Neural cell (in vitro differentiated cells): ENCODE data around the gene PLEKHN1. TPM values are rescaled to one million over a fixed set of nuclear protein-coding genes. Genes with fewer than 3 reads are reported as not detected.

Experiments used
- H2AFZ ChIP-seq: fragments of 200-600, 300-800 bp; sonication (generic), shearing (Covaris generic); 2 replicates; pipeline ENCODE4 v1.6.0; 2014; ENCODE audit warnings: low read depth, mild to moderate bottlenecking, antibody characterized with exemption, low read length, moderate library complexity
- H3F3A ChIP-seq: fragments of 200-600 bp; shearing (Covaris generic); 2 replicates; pipeline ENCODE4 v1.6.1; 2016; ENCODE audit warnings: mild to moderate bottlenecking, moderate library complexity, mixed read lengths, antibody characterized with exemption, low read length; ENCODE audit not compliant: insufficient read depth, poor library complexity, severe bottlenecking
- H3K27ac ChIP-seq: fragments of 200-600, 300-800 bp; sonication (generic), shearing (Covaris generic); 2 replicates; pipeline ENCODE4 v1.5.1; 2014; ENCODE audit warnings: mild to moderate bottlenecking, low read length, moderate library complexity
- H3K27me3 ChIP-seq: fragments of 300-800, 200-600 bp; sonication (generic), shearing (Covaris generic); 2 replicates; pipeline ENCODE4 v1.6.0; 2014; ENCODE audit warnings: mild to moderate bottlenecking, low read depth, low read length, moderate library complexity; ENCODE audit not compliant: insufficient read depth
- H3K36me3 ChIP-seq: fragments of 300-800, 200-600 bp; sonication (generic), shearing (Covaris generic); 2 replicates; pipeline ENCODE4 v1.5.1; 2014; ENCODE audit warnings: mild to moderate bottlenecking, antibody characterized with exemption, low read length, moderate library complexity; ENCODE audit not compliant: insufficient read depth
- H3K4me2 ChIP-seq: fragments of 300-800, 200-600 bp; sonication (generic), shearing (Covaris generic); 2 replicates; pipeline ENCODE4 v1.6.0; 2014; ENCODE audit warnings: mild to moderate bottlenecking, low read length
- H3K4me3 ChIP-seq: fragments of 300-800, 200-600 bp; sonication (generic), shearing (Covaris generic); 2 replicates; pipeline ENCODE4 v1.5.1; 2014; ENCODE audit warnings: mild to moderate bottlenecking, low read length, moderate library complexity
- H3K79me2 ChIP-seq: fragments of 200-600 bp; shearing (Covaris generic); replicated peaks from 2 replicates; pipeline ENCODE4 v1.6.0; 2014; ENCODE audit warnings: mild to moderate bottlenecking, low read length, moderate library complexity; ENCODE audit not compliant: insufficient read depth
- H3K9ac ChIP-seq: fragments of 300-800, 200-600 bp; sonication (generic), shearing (Covaris generic); 2 replicates; pipeline ENCODE4 v1.6.1; 2016; ENCODE audit warnings: mild to moderate bottlenecking, low read length, mixed read lengths
- H3K9me2 ChIP-seq: fragments of 200-600 bp; shearing (Covaris generic); 2 replicates; pipeline ENCODE4 v1.6.1; 2016; ENCODE audit warnings: mild to moderate bottlenecking, low read length, mixed read lengths; ENCODE audit not compliant: insufficient read depth
- H3K9me3 ChIP-seq: fragments of 200-600, 300-800 bp; sonication (generic), shearing (Covaris generic); 2 replicates; pipeline ENCODE4 v1.6.1; 2016; ENCODE audit warnings: mild to moderate bottlenecking, mixed run types, low read length, moderate library complexity, mixed read lengths
- H4K20me1 ChIP-seq: fragments of 200-600 bp; shearing (Covaris generic); 2 replicates; pipeline ENCODE4 v1.6.1; 2016; ENCODE audit warnings: mild to moderate bottlenecking, mixed run types; ENCODE audit not compliant: insufficient read depth
- CTCF ChIP-seq: fragments of 450-650 bp; IDR thresholded peaks from 2 replicates; pipeline ENCODE4 v1.5.1; 2014; ENCODE audit warnings: antibody characterized with exemption, mild to moderate bottlenecking, moderate library complexity; ENCODE audit not compliant: poor library complexity, severe bottlenecking
- EP300 ChIP-seq: fragments of 450-650 bp; conservative IDR thresholded peaks from 2 replicates; pipeline ENCODE4 v1.6.1; 2014; ENCODE audit warnings: antibody characterized with exemption, mild to moderate bottlenecking, moderate library complexity; ENCODE audit not compliant: poor library complexity, severe bottlenecking
- EZH2 ChIP-seq: fragments of 200-600, 300-800 bp; shearing (Covaris generic), sonication (generic); IDR thresholded peaks from 2 replicates; pipeline ENCODE4 v1.6.1; 2014; ENCODE audit warnings: antibody characterized with exemption, low read length, borderline replicate concordance, mild to moderate bottlenecking; ENCODE audit not compliant: insufficient read depth, poor library complexity, severe bottlenecking
- MXI1 ChIP-seq: fragments of 450-650 bp; conservative IDR thresholded peaks from 2 replicates; pipeline ENCODE4 v1.6.1; 2014; ENCODE audit warnings: antibody characterized with exemption, mild to moderate bottlenecking; ENCODE audit not compliant: poor library complexity, severe bottlenecking
- POLR2AphosphoS5 ChIP-seq: IDR thresholded peaks from 2 replicates; pipeline ENCODE4 v1.6.1; 2012
- RAD21 ChIP-seq: fragments of 450-650 bp; conservative IDR thresholded peaks from 2 replicates; pipeline ENCODE4 v1.6.1; 2014; ENCODE audit warnings: antibody characterized with exemption, mild to moderate bottlenecking, moderate library complexity
- REST ChIP-seq: IDR thresholded peaks from 2 replicates; pipeline ENCODE4 v1.6.1; 2012; ENCODE audit warnings: borderline replicate concordance
- SMC3 ChIP-seq: fragments of 450-650 bp; conservative IDR thresholded peaks from 2 replicates; pipeline ENCODE4 v1.6.1; 2014; ENCODE audit warnings: antibody characterized with exemption, mild to moderate bottlenecking, moderate library complexity; ENCODE audit not compliant: poor library complexity
- TAF1 ChIP-seq: IDR thresholded peaks from 2 replicates; pipeline ENCODE4 v1.6.1; 2012; ENCODE audit warnings: low read depth
- polyA plus RNA-seq: library from polyadenylated mRNA; depleted of rRNA; stranded (reverse); fragments of >200 nt; gene quantifications from 2 replicates; pipeline ENCODE4 v1.2.3, GENCODE V29; 2014

PLEKHN1 gene
- polyA plus RNA-seq, 1 donor from 2014 or later, result 1.1 TPM

GRCh38 chr1:962381-963300 is 3.6 kb upstream of the PLEKHN1 start:
- H3K79me2 ChIP-seq, result peaks cover 7% of the 10 kb centered on the region
- H3K9ac ChIP-seq, result no peak overlapping the region
- no peaks in the 10 kb centered on the region for H3K36me3 ChIP-seq
- no peaks in the 10 kb centered on the region for H3K9me3 ChIP-seq
- no peaks in the 10 kb centered on the region for H4K20me1 ChIP-seq
- H3F3A ChIP-seq, result no peaks in the 10 kb centered on the region
- TF ChIP-seq MXI1 (no peak), EP300 (no peak), POLR2AphosphoS5 (no peak), TAF1 (no peak), REST (no peak), EZH2 (no peak), CTCF (no peak)
- no peak overlapping the region for H3K4me3 ChIP-seq
- no peaks in the 10 kb centered on the region for H3K9me2 ChIP-seq
- H3K27ac ChIP-seq, result no peak overlapping the region
- H2AFZ ChIP-seq, result no peak overlapping the region
- H3K27me3 ChIP-seq, result peaks cover 23% of the 10 kb centered on the region
- H3K4me2 ChIP-seq, result no peak overlapping the region

- Histone ChIP-seq H3K36me3 (no peaks in the 10 kb centered on the region), H3K9me2 (no peaks in the 10 kb centered on the region), H3K27me3 (peaks cover 29% of the 10 kb centered on the region), H3K9me3 (no peaks in the 10 kb centered on the region), H3F3A (no peaks in the 10 kb centered on the region), H3K79me2 (peaks cover 7% of the 10 kb centered on the region), H4K20me1 (no peaks in the 10 kb centered on the region), H3K4me2 (no peak overlapping the region), H2AFZ (no peak overlapping the region), H3K4me3 (no peak overlapping the region), H3K27ac (no peak overlapping the region), H3K9ac (no peak overlapping the region)
- TF ChIP-seq CTCF (no peak), RAD21 (no peak), SMC3 (no peak), TAF1 (no peak), POLR2AphosphoS5 (no peak), EP300 (no peak)
Measured at GRCh38 chr1:963301-963651, 3.0 kb upstream of the PLEKHN1 start.
